GM19397 (cell line): ENCODE measurements around the gene HDDC3.

ENCODE experiments used
- ATAC-seq: cut with Tn5 transposase; IDR thresholded peaks from one replicate; pipeline ENCODE4 v1.9.1; 2021; ENCODE audit warnings: mild to moderate bottlenecking, moderate library complexity; ENCODE audit not compliant: unreplicated experiment

HDDC3 gene

GRCh38 chr15:90895571-90896117 is 36.7 kb downstream of the HDDC3 start:
- no peak for ATAC-seq

DNA sequence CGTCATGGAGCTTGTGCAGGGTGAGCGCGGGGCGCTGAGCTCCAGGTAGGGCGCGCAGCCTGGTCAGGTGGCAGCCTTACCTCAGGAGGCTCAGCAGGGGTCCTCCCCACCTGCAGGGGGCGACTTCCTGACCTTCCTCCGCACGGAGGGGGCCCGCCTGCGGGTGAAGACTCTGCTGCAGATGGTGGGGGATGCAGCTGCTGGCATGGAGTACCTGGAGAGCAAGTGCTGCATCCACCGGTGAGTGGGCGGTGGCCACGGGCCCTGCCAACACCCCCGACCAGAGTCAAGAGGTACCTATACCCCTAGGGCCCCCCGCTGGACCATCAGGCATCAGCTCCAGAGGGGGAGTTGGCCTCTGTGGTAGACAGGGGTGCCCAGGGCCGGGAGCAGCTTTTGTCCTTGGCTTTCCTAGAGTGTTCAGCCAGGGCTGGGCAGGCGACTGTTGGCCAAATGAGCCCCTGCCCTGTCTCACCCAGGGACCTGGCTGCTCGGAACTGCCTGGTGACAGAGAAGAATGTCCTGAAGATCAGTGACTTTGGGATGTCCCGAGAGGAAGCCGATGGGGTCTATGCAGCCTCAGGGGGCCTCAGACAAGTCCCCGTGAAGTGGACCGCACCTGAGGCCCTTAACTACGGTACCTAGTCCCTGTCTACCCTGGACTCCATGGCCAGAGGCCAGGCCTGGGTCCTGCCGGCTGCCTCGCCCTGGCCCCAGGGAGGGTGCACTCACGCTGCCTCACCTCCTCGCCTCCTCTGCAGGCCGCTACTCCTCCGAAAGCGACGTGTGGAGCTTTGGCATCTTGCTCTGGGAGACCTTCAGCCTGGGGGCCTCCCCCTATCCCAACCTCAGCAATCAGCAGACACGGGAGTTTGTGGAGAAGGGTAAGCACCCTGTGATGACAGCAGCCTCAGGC is 38.9 kb downstream of the HDDC3 start:
- no peak for ATAC-seq

DNA sequence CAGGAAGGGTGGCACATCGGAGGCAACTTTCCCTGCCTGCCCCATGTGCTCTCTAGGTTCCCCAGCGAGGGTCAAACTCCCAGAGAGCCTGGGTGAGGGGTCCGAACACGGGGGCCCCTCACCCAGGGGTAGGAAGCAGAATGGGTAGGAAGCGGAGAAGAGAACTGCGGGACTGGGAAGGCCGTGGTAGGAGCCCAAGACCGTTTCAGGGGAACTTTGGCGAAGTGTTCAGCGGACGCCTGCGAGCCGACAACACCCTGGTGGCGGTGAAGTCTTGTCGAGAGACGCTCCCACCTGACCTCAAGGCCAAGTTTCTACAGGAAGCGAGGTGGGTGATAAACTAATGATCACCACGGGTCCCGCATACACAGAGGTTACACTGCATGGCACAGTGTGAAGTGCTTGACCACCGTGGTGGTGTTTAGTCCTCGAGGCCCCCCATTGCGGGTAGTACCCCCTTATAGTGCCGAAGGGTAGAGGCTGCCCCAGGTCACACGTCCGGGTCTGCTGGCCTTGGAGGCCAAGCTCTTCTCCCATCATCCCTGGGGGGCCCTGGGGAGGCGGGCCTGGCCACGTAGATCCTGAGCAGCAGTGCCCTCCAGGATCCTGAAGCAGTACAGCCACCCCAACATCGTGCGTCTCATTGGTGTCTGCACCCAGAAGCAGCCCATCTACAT is 39.7 kb downstream of the HDDC3 start:
- no peak for ATAC-seq

GRCh38 chr15:90892023-90892422 is 40.3 kb downstream of the HDDC3 start:
- ATAC-seq = no peak

- ATAC-seq = no peak
These were observed 40.9 kb downstream of the HDDC3 start for GRCh38 chr15:90891346-90891949.

- no peak for ATAC-seq
These were observed 41.5 kb downstream of the HDDC3 start for GRCh38 chr15:90890839-90891238.

GRCh38 chr15:90889736-90890456 is 42.5 kb downstream of the HDDC3 start:
- ATAC-seq = no peak

- ATAC-seq = no peak
These were observed 43.0 kb downstream of the HDDC3 start for GRCh38 chr15:90889313-90889730.

DNA sequence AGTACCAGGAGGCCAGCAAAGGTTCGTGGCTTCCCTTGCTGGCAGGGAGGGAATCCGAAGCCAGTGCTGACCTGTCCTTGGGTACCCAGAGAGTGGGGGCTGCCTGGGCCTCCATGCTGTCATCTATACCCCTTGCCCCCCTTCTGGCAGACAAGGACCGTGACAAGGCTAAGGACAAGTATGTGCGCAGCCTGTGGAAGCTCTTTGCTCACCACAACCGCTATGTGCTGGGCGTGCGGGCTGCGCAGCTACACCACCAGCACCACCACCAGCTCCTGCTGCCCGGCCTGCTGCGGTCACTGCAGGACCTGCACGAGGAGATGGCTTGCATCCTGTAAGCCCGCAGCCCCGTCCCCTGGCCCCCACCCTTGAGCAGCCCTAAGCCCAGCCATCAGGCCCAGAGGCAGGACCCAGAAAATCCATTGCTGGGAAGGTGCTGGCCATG is 45.3 kb downstream of the HDDC3 start:
- ATAC-seq = no peak

GRCh38 chr15:90886291-90886614 is 46.1 kb downstream of the HDDC3 start:
- no peak for ATAC-seq

GRCh38 chr15:90885432-90886290 is 46.7 kb downstream of the HDDC3 start:
- peak; percentile 40 for ATAC-seq

DNA sequence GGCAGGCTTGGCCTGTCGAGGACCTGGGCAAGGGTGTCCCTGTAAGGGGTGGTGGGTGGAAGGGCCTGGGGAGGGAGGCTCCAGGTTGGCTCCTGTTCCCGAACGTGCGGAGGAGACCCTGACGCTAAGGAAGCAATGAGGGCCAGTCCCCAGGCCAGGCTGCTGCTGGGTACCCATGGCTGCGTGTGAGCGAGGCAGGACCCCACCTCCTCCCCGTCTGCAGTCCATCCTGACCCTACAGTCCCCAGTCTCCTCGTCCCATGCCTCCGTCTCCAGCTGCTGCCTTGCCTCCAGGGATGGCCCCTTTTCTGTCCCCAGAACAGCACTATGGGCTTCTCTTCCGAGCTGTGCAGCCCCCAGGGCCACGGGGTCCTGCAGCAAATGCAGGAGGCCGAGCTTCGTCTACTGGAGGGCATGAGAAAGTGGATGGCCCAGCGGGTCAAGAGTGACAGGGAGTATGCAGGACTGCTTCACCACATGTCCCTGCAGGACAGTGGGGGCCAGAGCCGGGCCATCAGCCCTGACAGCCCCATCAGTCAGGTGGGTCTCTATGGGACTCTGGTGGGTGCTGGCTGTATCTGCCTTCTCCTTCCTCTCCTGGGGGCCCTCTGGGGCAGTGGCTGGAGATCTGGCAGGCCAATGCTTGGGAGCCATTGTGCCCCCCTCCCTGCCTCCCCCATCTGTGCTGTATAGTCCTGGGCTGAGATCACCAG is 47.5 kb downstream of the HDDC3 start:
- peak; percentile 6 for ATAC-seq

GRCh38 chr15:90883976-90884718 is 48.2 kb downstream of the HDDC3 start, which contains the start of gene FES:
FES (plus strand) TSS chr15:90884504; CDS start chr15:90885046, 542 bp downstream.
- ATAC-seq = no peak

GRCh38 chr15:90883526-90883975 is 48.8 kb downstream of the HDDC3 start:
- no peak for ATAC-seq

- ATAC-seq = no peak
These were observed 49.4 kb downstream of the HDDC3 start for GRCh38 chr15:90882781-90883525.

DNA sequence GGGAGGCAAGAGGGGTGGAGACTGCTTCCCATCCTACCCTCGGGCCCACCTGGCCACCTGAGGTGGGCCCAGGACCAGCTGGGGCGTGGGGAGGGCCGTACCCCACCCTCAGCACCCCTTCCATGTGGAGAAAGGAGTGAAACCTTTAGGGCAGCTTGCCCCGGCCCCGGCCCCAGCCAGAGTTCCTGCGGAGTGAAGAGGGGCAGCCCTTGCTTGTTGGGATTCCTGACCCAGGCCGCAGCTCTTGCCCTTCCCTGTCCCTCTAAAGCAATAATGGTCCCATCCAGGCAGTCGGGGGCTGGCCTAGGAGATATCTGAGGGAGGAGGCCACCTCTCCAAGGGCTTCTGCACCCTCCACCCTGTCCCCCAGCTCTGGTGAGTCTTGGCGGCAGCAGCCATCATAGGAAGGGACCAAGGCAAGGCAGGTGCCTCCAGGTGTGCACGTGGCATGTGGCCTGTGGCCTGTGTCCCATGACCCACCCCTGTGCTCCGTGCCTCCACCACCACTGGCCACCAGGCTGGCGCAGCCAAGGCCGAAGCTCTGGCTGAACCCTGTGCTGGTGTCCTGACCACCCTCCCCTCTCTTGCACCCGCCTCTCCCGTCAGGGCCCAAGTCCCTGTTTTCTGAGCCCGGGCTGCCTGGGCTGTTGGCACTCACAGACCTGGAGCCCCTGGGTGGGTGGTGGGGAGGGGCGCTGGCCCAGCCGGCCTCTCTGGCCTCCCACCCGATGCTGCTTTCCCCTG is 50.2 kb downstream of the HDDC3 start:
- ATAC-seq = no peak
